ENCODE measurements around the gene PRAF2.

Gene PRAF2

DNA sequence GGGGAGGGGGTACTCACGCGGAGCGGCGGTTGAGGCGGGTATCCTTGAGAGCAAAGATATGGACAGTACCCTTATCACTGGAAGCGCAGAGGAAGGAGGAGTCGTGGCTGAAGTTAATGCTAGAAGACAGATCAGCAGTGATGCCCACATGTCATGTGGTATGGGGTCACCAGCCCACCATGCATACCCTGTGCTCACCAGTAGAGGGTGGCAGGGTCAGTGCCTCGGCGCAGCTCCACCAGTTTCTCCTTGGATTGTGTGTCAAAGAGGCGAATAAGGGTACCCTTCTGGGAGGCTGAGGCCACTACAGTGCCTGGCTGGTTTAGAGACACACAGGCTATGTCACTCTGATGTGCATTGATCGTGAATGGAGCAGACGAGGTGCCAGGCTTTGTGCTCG is 1.5 kb upstream of the PRAF2 start:
- no peaks in the 10 kb centered on the region for H3K36me3 ChIP-seq (ENCODE audit: insufficient read depth)
- H3K27me3 ChIP-seq (ENCODE audit: insufficient read depth, low read depth) = no peaks in the 10 kb centered on the region
- no peak overlapping the region for H3K9ac ChIP-seq
- no peaks in the 10 kb centered on the region for H3K79me2 ChIP-seq (ENCODE audit: insufficient read depth, low read depth)
- H4K20me1 ChIP-seq (ENCODE audit: insufficient read depth) = no peaks in the 10 kb centered on the region
- H3K4me3 ChIP-seq (IDR thresholded peaks at IDR 0.05; ENCODE audit: insufficient read depth, low read depth, low read length) = no peak overlapping the region
- H3K4me2 ChIP-seq = no peak overlapping the region
- H2AFZ ChIP-seq (ENCODE audit: low read depth) = no peak overlapping the region
- TF ChIP-seq, protein P1, sequence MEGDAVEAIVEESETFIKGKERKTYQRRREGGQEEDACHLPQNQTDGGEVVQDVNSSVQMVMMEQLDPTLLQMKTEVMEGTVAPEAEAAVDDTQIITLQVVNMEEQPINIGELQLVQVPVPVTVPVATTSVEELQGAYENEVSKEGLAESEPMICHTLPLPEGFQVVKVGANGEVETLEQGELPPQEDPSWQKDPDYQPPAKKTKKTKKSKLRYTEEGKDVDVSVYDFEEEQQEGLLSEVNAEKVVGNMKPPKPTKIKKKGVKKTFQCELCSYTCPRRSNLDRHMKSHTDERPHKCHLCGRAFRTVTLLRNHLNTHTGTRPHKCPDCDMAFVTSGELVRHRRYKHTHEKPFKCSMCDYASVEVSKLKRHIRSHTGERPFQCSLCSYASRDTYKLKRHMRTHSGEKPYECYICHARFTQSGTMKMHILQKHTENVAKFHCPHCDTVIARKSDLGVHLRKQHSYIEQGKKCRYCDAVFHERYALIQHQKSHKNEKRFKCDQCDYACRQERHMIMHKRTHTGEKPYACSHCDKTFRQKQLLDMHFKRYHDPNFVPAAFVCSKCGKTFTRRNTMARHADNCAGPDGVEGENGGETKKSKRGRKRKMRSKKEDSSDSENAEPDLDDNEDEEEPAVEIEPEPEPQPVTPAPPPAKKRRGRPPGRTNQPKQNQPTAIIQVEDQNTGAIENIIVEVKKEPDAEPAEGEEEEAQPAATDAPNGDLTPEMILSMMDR (conservative IDR thresholded peaks at IDR 0.05; ENCODE audit: low read depth, low read length) = no peak
- no peak overlapping the region for H3K27ac ChIP-seq
- H3K4me1 ChIP-seq (ENCODE audit: low read depth, poor library complexity, severe bottlenecking) = no peaks in the 10 kb centered on the region

DNA sequence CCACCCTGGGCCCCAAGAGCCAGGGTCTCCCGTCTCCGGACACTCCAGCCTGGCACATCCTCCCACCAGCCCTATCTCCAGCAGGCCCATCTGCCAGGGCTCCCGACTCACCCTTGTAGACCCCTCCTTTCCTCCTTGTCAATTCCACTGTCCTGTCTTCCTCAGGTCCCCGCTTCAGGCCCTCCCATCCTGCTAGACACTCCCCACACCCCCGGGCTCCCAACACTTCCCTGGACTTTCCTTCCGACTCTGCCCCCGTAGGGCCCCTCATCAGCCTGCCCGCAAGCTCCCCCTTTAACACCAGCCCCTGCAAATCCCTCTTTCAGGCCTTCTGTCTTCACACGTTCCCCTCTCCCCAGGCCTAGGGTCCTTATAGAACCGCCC is 1.1 kb downstream of the PRAF2 start:
- Histone ChIP-seq H3K79me2 (ENCODE audit: insufficient read depth, low read depth) (no peaks in the 10 kb centered on the region), H3K4me2 (no peak overlapping the region), H3K36me3 (ENCODE audit: insufficient read depth) (no peaks in the 10 kb centered on the region), H3K27me3 (ENCODE audit: insufficient read depth, low read depth) (no peaks in the 10 kb centered on the region), H4K20me1 (ENCODE audit: insufficient read depth) (no peaks in the 10 kb centered on the region), H3K9ac (no peak overlapping the region), H3K4me3 (IDR thresholded peaks at IDR 0.05; ENCODE audit: insufficient read depth, low read depth, low read length) (no peak overlapping the region), H3K27ac (no peak overlapping the region), H3K4me1 (ENCODE audit: low read depth, poor library complexity, severe bottlenecking) (no peaks in the 10 kb centered on the region), H2AFZ (ENCODE audit: low read depth) (no peak overlapping the region)
- TF ChIP-seq, protein P1 (conservative IDR thresholded peaks at IDR 0.05; ENCODE audit: low read depth, low read length) = no peak

DNA sequence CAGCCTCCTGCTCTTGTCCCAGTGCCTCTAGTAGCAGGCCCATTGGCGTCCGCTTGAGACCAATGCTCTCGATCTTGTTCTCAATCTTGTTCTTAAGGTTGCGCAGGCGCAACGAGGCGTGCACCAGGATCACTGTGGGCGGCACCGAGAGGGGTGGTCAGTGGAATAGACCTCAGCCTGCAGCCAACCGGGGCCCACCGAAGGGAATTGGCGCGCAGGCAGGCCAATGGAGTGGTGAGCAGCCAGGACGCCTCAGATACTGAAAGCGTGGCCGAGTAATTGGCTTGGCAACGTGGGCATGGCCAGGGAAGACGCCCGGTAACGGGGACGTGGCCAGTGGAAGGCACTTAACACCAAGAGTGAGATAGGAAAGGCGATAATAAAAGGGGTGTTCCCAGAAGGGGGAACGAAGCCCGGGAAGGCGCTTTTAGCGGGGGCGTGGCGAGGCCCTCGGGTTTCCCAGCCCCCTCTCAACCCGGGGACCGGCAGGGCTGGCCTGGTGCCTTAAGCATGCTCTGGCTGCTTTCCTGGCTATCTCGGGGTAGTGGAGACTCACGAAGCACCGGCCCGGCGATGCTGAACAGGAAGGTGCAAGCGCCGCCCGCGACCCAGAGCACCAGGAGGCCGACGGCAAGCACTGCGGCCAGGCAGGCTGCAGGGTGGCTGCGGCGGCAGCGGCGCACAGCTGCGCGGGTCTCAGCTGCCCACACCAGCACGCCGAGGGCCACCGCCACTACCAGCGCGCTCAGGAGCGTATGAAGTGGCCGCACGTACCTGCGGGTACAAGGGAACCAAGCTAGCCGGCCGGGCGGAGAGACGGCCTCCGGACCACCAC is 1.7 kb downstream of the PRAF2 start:
- TF ChIP-seq, protein P1 (conservative IDR thresholded peaks at IDR 0.05; ENCODE audit: low read depth, low read length) = no peak
- no peak overlapping the region for H2AFZ ChIP-seq (ENCODE audit: low read depth)
- H3K4me1 ChIP-seq (ENCODE audit: low read depth, poor library complexity, severe bottlenecking) = no peaks in the 10 kb centered on the region
- H3K4me2 ChIP-seq = no peak overlapping the region
- H3K27me3 ChIP-seq (ENCODE audit: insufficient read depth, low read depth) = no peaks in the 10 kb centered on the region
- no peaks in the 10 kb centered on the region for H4K20me1 ChIP-seq (ENCODE audit: insufficient read depth)
- no peak overlapping the region for H3K4me3 ChIP-seq (IDR thresholded peaks at IDR 0.05; ENCODE audit: insufficient read depth, low read depth, low read length)
- H3K79me2 ChIP-seq (ENCODE audit: insufficient read depth, low read depth) = no peaks in the 10 kb centered on the region
- no peak overlapping the region for H3K27ac ChIP-seq
- H3K36me3 ChIP-seq (ENCODE audit: insufficient read depth) = no peaks in the 10 kb centered on the region
- no peak overlapping the region for H3K9ac ChIP-seq

DNA sequence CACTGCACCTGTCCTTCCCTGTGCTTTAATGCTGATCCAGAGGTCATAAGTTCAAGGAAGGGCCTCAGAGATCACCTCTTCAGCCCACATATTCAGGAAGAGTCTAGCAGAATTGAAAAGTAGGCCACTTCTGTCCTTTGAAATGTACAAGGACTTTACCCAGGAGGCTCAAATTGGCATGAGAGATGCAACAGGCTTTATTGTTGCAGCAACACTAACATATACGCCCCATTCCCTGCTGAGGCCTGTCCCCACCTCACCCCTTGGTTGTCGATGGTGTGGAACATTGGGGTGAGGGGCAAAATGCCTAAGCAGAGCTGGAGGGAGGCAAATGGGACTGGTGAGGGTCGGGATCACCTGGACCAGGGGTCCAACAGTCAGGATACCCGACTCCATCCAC is 2.8 kb downstream of the PRAF2 start:
- no peaks in the 10 kb centered on the region for H3K79me2 ChIP-seq (ENCODE audit: insufficient read depth, low read depth)
- H3K36me3 ChIP-seq (ENCODE audit: insufficient read depth) = no peaks in the 10 kb centered on the region
- TF ChIP-seq, protein P1 (conservative IDR thresholded peaks at IDR 0.05; ENCODE audit: low read depth, low read length) = no peak

More for the DNA sequence above, 2.8 kb downstream of the PRAF2 start:
- H3K27me3 ChIP-seq (ENCODE audit: insufficient read depth, low read depth) = no peaks in the 10 kb centered on the region
- no peak overlapping the region for H3K4me3 ChIP-seq (IDR thresholded peaks at IDR 0.05; ENCODE audit: insufficient read depth, low read depth, low read length)
- no peaks in the 10 kb centered on the region for H4K20me1 ChIP-seq (ENCODE audit: insufficient read depth)
- H3K4me2 ChIP-seq = no peak overlapping the region
- no peak overlapping the region for H3K27ac ChIP-seq
- no peak overlapping the region for H3K9ac ChIP-seq
- H2AFZ ChIP-seq (ENCODE audit: low read depth) = no peak overlapping the region
- H3K4me1 ChIP-seq (ENCODE audit: low read depth, poor library complexity, severe bottlenecking) = no peaks in the 10 kb centered on the region
